CD4-positive, alpha-beta T cell treated with Interleukin-15 for 4 hours (primary cell): Measurements from ENCODE around the gene LYRM2.

Experiments used
- DNase-seq: peaks from one replicate; pipeline ENCODE4 v3.0.0-alpha.2; 2020; ENCODE audit warnings: low spot score

Gene LYRM2

GRCh38 chr6:89555031-89555430 lies 83.5 kb downstream of the LYRM2 start:
- DNase-seq = no peak

GRCh38 chr6:89554106-89554505 lies 84.4 kb downstream of the LYRM2 start:
- DNase-seq = no peak

GRCh38 chr6:89553431-89553830 lies 85.1 kb downstream of the LYRM2 start:
- no peak for DNase-seq

- DNase-seq = no peak
Observed at GRCh38 chr6:89547281-89547680, 91.3 kb downstream of the LYRM2 start.

- DNase-seq = no peak
Observed at GRCh38 chr6:89542866-89543265, 95.7 kb downstream of the LYRM2 start.

GRCh38 chr6:89542081-89542857 lies 96.3 kb downstream of the LYRM2 start:
- no peak for DNase-seq

- DNase-seq = no peak
Observed at GRCh38 chr6:89539779-89540178, 98.8 kb downstream of the LYRM2 start.

GRCh38 chr6:89536231-89536630 lies 102.3 kb downstream of the LYRM2 start:
- DNase-seq = no peak

GRCh38 chr6:89530982-89531381 lies 107.6 kb downstream of the LYRM2 start:
- DNase-seq = no peak

- DNase-seq = no peak
Observed at GRCh38 chr6:89528866-89529265, 109.7 kb downstream of the LYRM2 start.

- peak; percentile 9 for DNase-seq
Observed at GRCh38 chr6:89527634-89528033, 110.9 kb downstream of the LYRM2 start.

- DNase-seq = no peak
Observed at GRCh38 chr6:89526563-89526869, 112.0 kb downstream of the LYRM2 start.

GRCh38 chr6:89525786-89526562 lies 112.6 kb downstream of the LYRM2 start:
- no peak for DNase-seq

- no peak for DNase-seq
Observed at GRCh38 chr6:89522778-89523177, 115.8 kb downstream of the LYRM2 start.

GRCh38 chr6:89520736-89521135 lies 117.8 kb downstream of the LYRM2 start:
- no peak for DNase-seq

- no peak for DNase-seq
Observed at GRCh38 chr6:89518352-89519055, 120.0 kb downstream of the LYRM2 start.
